LNCaP clone FGC (cell line): ENCODE data around the gene HS2ST1.
"Not testable (repeated sequence)": the region's sequence is repeated elsewhere in the genome, so short reads cannot be mapped to it uniquely, and the experiment has no call there.

Source experiments
- DNase-seq: peaks from one replicate; pipeline ENCODE4 v3.0.0-alpha.2; 2011; ENCODE audit warnings: low read depth
- H3K4me3 ChIP-seq: 2 replicates; pipeline ENCODE4 v1.5.1; 2011; ENCODE audit warnings: mild to moderate bottlenecking, low read depth, low read length, control low read depth
- TF ChIP-seq, protein P1 (sequence below): IDR thresholded peaks from 2 replicates; pipeline ENCODE4 v1.5.1; 2012; ENCODE audit warnings: mild to moderate bottlenecking; ENCODE audit not compliant: control insufficient read depth, insufficient read depth; ENCODE audit errors: extremely low read depth

Gene HS2ST1

GRCh38 chr1:87062687-87063086, 148.3 kb downstream of the HS2ST1 start:
- DNase-seq: no peak
- TF ChIP-seq, protein P1, sequence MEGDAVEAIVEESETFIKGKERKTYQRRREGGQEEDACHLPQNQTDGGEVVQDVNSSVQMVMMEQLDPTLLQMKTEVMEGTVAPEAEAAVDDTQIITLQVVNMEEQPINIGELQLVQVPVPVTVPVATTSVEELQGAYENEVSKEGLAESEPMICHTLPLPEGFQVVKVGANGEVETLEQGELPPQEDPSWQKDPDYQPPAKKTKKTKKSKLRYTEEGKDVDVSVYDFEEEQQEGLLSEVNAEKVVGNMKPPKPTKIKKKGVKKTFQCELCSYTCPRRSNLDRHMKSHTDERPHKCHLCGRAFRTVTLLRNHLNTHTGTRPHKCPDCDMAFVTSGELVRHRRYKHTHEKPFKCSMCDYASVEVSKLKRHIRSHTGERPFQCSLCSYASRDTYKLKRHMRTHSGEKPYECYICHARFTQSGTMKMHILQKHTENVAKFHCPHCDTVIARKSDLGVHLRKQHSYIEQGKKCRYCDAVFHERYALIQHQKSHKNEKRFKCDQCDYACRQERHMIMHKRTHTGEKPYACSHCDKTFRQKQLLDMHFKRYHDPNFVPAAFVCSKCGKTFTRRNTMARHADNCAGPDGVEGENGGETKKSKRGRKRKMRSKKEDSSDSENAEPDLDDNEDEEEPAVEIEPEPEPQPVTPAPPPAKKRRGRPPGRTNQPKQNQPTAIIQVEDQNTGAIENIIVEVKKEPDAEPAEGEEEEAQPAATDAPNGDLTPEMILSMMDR: no peak
- no peak overlapping the region for H3K4me3 ChIP-seq

DNA sequence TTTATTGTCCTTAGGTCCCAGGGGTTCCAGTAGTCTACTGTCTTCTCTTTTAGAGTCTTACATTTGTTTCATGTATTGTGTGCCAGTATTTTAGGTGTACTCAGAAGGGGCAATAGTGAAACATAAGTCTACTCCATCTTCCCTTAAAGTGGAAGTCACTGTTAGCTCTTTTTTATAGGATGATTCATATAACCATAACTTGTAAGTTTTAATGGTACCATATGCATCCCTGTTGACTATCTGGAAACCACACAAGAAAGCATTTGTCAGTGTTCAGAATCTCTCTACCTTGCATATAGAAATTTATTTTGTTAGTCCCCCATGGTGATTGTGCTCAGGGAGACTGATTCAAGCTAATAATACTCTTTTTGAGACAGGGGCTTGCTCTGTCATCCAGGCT, 149.9 kb downstream of the HS2ST1 start:
- no peak for DNase-seq
- no peak overlapping the region for H3K4me3 ChIP-seq

GRCh38 chr1:87064986-87065385, 150.6 kb downstream of the HS2ST1 start:
- TF ChIP-seq, protein P1: no peak
- no peak for DNase-seq
- H3K4me3 ChIP-seq: no peak overlapping the region

More for the DNA sequence above, 149.9 kb downstream of the HS2ST1 start:
- TF ChIP-seq, protein P1: no peak

DNA sequence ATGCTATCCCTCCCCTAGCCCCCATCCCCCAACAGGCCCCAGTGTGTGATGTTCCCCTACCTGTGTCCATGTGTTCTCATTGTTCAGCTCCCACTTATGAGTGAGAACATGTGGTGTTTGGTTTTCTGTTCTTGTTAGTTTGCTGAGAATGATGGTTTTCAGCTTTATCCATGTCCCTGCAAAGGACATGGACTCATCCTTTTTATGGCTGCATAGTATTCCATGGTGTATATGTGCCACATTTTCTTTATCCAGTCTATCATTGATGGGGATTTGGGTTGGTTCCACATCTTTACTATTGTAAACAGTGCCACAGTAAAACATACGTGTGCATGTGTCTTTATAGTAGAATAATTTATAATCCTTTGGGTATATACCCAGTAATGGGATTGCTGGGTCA, 152.3 kb downstream of the HS2ST1 start:
- DNase-seq: not testable (repeated sequence)

DNA sequence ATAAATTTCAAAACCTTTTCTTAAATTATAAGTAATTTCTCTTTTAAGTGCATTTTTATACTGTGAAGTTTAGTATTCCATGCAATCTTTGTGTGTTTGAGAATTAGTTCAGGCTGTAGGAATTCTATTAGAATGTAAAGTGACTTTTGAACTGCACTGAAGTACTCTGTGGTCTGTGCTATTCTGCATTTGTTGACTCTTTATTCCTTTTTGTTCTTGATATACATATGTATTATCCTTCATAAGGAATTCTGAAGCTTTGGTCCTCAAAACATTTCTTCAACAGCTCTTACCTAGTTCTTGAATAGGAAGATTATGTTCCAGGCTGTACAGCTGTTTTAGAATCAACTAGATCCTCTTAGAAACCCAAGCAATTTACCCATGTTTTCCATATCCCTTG, 158.0 kb downstream of the HS2ST1 start:
- TF ChIP-seq, protein P1: no peak
- no peak for DNase-seq
- no peak overlapping the region for H3K4me3 ChIP-seq

More for the DNA sequence above, 152.3 kb downstream of the HS2ST1 start:
- not testable (repeated sequence) for H3K4me3 ChIP-seq

- TF ChIP-seq, protein P1: no peak
- no peak for DNase-seq
- no peak overlapping the region for H3K4me3 ChIP-seq
These were observed 158.5 kb downstream of the HS2ST1 start for GRCh38 chr1:87072904-87073303.

DNA sequence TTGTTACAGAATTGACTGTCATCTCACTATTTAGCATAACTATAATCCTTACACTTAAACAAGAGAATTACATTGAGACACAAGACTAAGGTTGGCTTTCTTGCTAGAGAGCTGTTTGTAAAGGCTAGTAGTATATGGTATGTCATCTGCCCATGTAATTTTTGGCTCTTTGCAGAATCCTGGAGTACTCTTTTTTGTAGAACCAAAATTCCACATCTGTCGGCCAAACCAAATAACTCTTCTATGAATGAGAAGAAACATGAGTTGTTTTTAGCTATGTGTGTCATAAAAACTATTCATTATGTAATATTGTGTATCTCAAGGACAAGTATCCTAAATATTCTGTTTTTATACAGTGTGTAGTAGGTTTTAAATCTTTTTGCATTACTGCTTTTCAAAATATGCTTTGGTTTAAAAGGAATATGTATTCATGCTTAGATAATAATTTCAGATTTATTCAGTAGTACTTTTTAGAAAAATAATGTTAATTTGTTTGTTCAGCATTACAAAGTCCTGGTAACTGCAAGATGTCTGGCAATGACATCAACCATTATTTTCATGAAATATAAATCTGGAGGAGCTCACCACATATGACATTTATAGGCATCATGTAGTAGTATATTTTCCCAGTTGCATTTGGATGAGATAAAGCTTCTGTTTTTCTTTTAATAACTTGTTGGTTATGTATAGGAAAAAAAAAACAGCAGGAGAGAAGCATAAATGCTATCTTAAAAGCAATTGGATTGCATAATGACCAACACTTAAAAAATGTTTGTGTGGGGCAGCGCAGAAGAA, 159.8 kb downstream of the HS2ST1 start:
- no peak overlapping the region for H3K4me3 ChIP-seq
- TF ChIP-seq, protein P1: no peak
- no peak for DNase-seq
